Prostate gland (tissue), 2 donors: ENCODE data around the gene GZF1. TPM values are rescaled to one million over a fixed set of nuclear protein-coding genes. Genes with fewer than 3 reads are reported as not detected.

Experiments
- DNase-seq: peaks from one replicate; pipeline ENCODE4 v3.0.0-alpha.2; 2019; ENCODE audit warnings: low spot score
- H3K27ac ChIP-seq, 2 donors: fragments of 200-600 bp; sonication (generic); 2 replicates each; pipeline ENCODE4 v1.5.1; 2017 to 2019
- H3K27me3 ChIP-seq: fragments of 200-600 bp; sonication (generic); replicated peaks from 2 replicates; pipeline ENCODE4 v1.5.1; 2019; ENCODE audit not compliant: insufficient read depth
- H3K36me3 ChIP-seq, 2 donors: fragments of 200-600 bp; sonication (generic); 1 replicate in 1 of 2; 2 replicates in 1 of 2; pipeline versions ENCODE4 v1.5.1 to v1.8.1; 2017 to 2019
- H3K4me1 ChIP-seq: fragments of 200-600 bp; sonication (generic); replicated peaks from 2 replicates; pipeline ENCODE4 v1.5.1; 2019
- H3K4me3 ChIP-seq, 2 donors: fragments of 200-600 bp; sonication (generic); 2 replicates each; pipeline ENCODE4 v1.5.1; 2017 to 2019
- H3K9me3 ChIP-seq: fragments of 200-600 bp; sonication (generic); 2 replicates; pipeline ENCODE4 v1.5.1; 2017
- POLR2A ChIP-seq: fragments of 450-650 bp; IDR thresholded peaks from one replicate; pipeline ENCODE4 v1.6.1; 2016; ENCODE audit warnings: antibody characterized with exemption, mild to moderate bottlenecking
- POLR2AphosphoS5 ChIP-seq: sonication (generic); formaldehyde crosslinking; IDR thresholded peaks from one replicate; pipeline ENCODE4 v1.6.1; 2017; ENCODE audit warnings: antibody characterized with exemption
- WGBS: methylation state at CpG from one replicate; pipeline ENCODE4 v1.1.5; 2018; 5-methylcytosine and 5-hydroxymethylcytosine counted together
- intact Hi-C: fragments of 100-400 bp; cut with DNase I; formaldehyde crosslinking; loops from one replicate; pipeline ENCODE4 v1.14.2; 2022
- total RNA-seq, 2 donors: library from RNA; depleted of rRNA; stranded (reverse); fragments of >200 nt; gene quantifications; one replicate each; pipeline ENCODE4 v1.1.0, GENCODE V29; 2016
- TF ChIP-seq, protein P1 (sequence below), 4 experiments: fragments of 200-600 bp in 2 of 4; fragments of 450-650 bp in 2 of 4; sonication (generic) in 2 of 4; IDR thresholded peaks; 1 replicate in 3 of 4; 2 replicates in 1 of 4; pipeline ENCODE4 v1.5.1; 2016 to 2019; ENCODE audit warnings: antibody characterized with exemption in 4 of 4, mild to moderate bottlenecking in 2 of 4, moderate library complexity in 2 of 4

GZF1 gene
- total RNA-seq, 2 donors from 2014 or later = 9.4 to 45.3 TPM

DNA sequence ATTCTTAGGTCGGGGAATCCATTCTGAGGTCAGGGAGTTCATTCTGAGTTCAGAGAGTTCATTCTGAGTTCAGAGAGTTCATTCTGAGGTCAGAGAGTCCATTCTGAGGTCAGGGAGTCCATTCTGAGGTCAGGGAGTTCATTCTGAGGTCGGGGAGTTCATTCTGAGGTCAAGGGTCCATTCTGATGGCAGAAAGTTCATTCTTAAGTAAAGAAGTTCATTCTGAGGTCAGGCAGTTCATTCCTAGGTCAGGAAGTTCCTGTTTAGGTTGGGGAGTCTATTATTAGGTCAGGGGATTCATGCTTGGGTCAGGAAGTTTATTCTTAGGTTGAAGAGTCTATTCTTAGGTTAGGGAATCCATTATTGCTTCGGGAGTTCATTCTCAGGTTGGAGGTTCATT is 27.9 kb upstream of the GZF1 start:
- DNase-seq = no peak
- 77% methylated on average over 3 of the region's 3 CpGs for WGBS
- no peaks in the 10 kb centered on the region for H3K4me1 ChIP-seq
- intact Hi-C loops = no loop called here
- H3K27me3 ChIP-seq = no peaks in the 10 kb centered on the region
- TF ChIP-seq, protein P1, sequence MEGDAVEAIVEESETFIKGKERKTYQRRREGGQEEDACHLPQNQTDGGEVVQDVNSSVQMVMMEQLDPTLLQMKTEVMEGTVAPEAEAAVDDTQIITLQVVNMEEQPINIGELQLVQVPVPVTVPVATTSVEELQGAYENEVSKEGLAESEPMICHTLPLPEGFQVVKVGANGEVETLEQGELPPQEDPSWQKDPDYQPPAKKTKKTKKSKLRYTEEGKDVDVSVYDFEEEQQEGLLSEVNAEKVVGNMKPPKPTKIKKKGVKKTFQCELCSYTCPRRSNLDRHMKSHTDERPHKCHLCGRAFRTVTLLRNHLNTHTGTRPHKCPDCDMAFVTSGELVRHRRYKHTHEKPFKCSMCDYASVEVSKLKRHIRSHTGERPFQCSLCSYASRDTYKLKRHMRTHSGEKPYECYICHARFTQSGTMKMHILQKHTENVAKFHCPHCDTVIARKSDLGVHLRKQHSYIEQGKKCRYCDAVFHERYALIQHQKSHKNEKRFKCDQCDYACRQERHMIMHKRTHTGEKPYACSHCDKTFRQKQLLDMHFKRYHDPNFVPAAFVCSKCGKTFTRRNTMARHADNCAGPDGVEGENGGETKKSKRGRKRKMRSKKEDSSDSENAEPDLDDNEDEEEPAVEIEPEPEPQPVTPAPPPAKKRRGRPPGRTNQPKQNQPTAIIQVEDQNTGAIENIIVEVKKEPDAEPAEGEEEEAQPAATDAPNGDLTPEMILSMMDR (IDR thresholded peaks at IDR 0.05) = no peak
- no peak for TF ChIP-seq POLR2AphosphoS5
- TF ChIP-seq POLR2A = no peak
- no peak overlapping the region for H3K4me3 ChIP-seq
- no peak overlapping the region for H3K27ac ChIP-seq
- H3K36me3 ChIP-seq = no peaks in the 10 kb centered on the region
- no peaks in the 10 kb centered on the region for H3K9me3 ChIP-seq

DNA sequence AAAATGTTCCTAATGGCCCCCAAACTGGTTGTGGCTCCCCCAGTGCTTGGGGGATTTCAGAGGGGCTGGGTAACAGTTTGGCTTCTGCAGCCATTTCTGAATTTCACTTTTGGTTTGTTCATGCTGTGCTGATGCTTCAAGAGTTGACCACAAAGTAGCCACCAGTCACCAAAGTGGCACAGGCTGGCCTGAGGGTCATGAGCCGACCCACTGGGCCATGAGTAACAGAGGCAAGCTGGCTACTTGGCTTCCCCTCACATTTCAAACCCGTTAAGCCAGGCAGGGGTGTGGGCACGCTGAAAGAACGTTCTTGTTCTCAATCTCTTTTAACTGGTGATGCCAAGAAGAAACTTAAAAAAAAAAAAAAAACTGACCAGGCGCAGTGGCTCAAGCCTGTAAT is 26.5 kb upstream of the GZF1 start:
- Histone ChIP-seq H3K9me3 (no peaks in the 10 kb centered on the region), H3K27me3 (no peaks in the 10 kb centered on the region), H3K4me1 (no peaks in the 10 kb centered on the region), H3K27ac (no peak overlapping the region), H3K36me3 (no peaks in the 10 kb centered on the region), H3K4me3 (no peak overlapping the region)
- TF ChIP-seq, protein P1 (IDR thresholded peaks at IDR 0.05) = no peak
- TF ChIP-seq POLR2A (no peak), POLR2AphosphoS5 (no peak)
- intact Hi-C loops = no loop called here
- WGBS = 91% methylated on average over 5 of the region's 5 CpGs
- DNase-seq = no peak

DNA sequence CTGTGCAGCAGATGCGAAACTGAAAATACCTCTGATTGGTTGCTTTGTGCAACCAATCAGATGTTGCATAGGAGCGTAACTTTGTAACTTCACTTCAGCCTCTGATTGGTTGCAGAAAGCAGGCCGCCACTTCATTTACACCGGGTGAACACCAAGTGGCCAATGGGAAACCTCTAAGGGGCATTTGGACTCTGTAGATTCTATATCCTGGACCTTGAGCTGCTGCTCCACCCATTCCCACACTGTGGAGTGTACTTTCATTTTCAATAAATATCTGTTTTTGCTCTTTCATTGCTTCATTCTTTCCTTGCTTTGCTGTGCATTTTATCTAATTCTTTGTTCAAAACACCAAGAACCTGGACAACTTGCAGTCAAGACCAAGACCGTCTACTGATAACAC is 25.5 kb upstream of the GZF1 start:
- no peak for DNase-seq
- no peak overlapping the region for H3K27ac ChIP-seq
- H3K27me3 ChIP-seq = no peaks in the 10 kb centered on the region
- no peaks in the 10 kb centered on the region for H3K36me3 ChIP-seq
- no peak overlapping the region for H3K4me3 ChIP-seq
- no peaks in the 10 kb centered on the region for H3K9me3 ChIP-seq
- 96% methylated on average over 5 of the region's 5 CpGs for WGBS
- intact Hi-C loops = no loop called here
- TF ChIP-seq, protein P1 (IDR thresholded peaks at IDR 0.05) = no peak
- TF ChIP-seq POLR2AphosphoS5 (no peak), POLR2A (no peak)
- no peaks in the 10 kb centered on the region for H3K4me1 ChIP-seq

DNA sequence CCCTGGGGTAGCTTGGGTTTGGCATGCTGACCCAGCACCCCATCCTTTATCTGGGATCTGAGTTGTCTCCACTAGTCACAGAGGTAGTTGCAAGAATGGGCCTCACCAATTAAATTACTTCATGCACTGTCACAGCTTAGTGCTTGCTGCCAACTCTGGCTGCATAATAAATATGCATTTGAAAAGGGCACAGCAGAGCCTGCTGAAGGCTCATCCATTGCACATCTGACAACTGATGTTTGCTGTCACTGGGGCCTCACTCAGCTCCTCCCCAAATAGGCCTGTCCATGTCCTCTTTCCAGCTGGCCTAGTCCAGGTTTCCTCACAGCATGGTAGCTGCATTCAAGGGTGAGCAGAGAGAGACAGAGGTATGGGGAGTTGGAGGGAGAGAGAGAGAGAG is 24.7 kb upstream of the GZF1 start:
- Histone ChIP-seq H3K27me3 (no peaks in the 10 kb centered on the region), H3K4me1 (no peaks in the 10 kb centered on the region), H3K9me3 (no peaks in the 10 kb centered on the region), H3K36me3 (no peaks in the 10 kb centered on the region), H3K27ac (no peak overlapping the region), H3K4me3 (no peak overlapping the region)
- DNase-seq = no peak
- TF ChIP-seq POLR2A = no peak
- TF ChIP-seq, protein P1 (IDR thresholded peaks at IDR 0.05) = no peak
- no peak for TF ChIP-seq POLR2AphosphoS5
- intact Hi-C loops = no loop called here

DNA sequence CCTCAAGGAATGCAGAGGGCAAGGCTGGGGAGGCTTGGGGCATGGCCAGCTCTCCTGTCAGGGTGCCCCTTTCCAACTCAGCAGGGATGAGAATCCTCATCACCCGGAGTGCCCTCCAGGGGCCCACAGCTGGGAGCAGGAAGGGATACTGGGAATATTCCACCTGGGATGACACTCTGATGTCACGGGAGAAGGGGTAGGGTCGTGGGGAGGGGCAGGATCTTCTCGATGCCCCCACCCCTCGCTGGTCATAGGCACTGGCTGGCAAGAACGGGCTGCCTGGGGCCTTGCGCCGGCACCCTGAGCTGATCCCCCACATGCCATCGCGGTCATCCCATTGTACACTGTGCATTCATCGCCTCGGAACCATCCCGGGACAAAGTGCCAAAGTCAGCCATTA is 22.0 kb upstream of the GZF1 start:
- intact Hi-C loops = loop anchor here (2.0 to 10.0 kb wide), 3 partner anchors 285 to 1005 kb away; no protein-coding TSS in a partner anchor
- 77% methylated on average over 13 of the region's 13 CpGs for WGBS
- Histone ChIP-seq H3K27me3 (no peaks in the 10 kb centered on the region), H3K9me3 (no peaks in the 10 kb centered on the region), H3K36me3 (no peaks in the 10 kb centered on the region), H3K4me1 (no peaks in the 10 kb centered on the region), H3K4me3 (no peak overlapping the region), H3K27ac (no peak overlapping the region)
- DNase-seq = no peak
- no peak for TF ChIP-seq POLR2AphosphoS5
- TF ChIP-seq, protein P1 (IDR thresholded peaks at IDR 0.05) = no peak
- no peak for TF ChIP-seq POLR2A
